ENCODE data around the gene DEPDC5.
"Not testable (repeated sequence)": the region's sequence is repeated elsewhere in the genome, so short reads cannot be mapped to it uniquely, and the experiment has no call there.

The DEPDC5 gene

DNA sequence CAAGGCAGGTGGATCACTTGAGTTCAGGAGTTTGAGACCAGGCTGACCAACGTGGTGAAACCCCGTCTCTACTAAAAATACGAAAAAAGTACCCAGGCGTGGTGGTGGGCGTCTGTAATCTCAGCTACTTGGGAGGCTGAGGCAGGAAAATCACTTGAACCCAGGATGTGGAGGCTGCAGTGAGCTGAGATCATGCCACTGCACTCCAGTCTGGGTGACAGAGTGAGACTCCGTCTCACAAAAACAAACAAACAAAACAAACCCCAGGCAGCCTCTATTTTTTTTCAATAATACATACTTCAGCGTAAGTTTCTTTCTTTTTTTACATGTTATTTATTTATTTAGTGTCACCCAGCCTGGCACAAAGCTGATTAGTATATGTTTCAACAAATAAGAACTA is 60.1 kb downstream of the DEPDC5 start:
- H3K9me3 ChIP-seq (ENCODE audit: control insufficient read depth, insufficient read depth, low read length); H3K27ac ChIP-seq (ENCODE audit: low read length); H3K36me3 ChIP-seq (ENCODE audit: control insufficient read depth, insufficient read depth, low read length); H3K4me1 ChIP-seq (ENCODE audit: control insufficient read depth, insufficient read depth, low read length); H3K4me3 ChIP-seq (ENCODE audit: low read length); DNase-seq (ENCODE audit: low read depth, low spot score); H3K27me3 ChIP-seq (ENCODE audit: control insufficient read depth, insufficient read depth, low read length): not testable (repeated sequence)
- WGBS (ENCODE audit: insufficient coverage, insufficient read length), result no CpG with 5 or more reads among the region's 7 CpGs

- WGBS (ENCODE audit: insufficient coverage, insufficient read length), result no CpG with 5 or more reads among the region's 7 CpGs
- Histone ChIP-seq H3K36me3 (ENCODE audit: control insufficient read depth, insufficient read depth, low read length) (peaks cover 10% of the 10 kb centered on the region; the same call in 1 of the 2 replicates), H3K4me1 (ENCODE audit: control insufficient read depth, insufficient read depth, low read length) (no peaks in the 10 kb centered on the region), H3K4me3 (ENCODE audit: low read length) (no peak overlapping the region), H3K9me3 (ENCODE audit: control insufficient read depth, insufficient read depth, low read length) (no peaks in the 10 kb centered on the region), H3K27me3 (ENCODE audit: control insufficient read depth, insufficient read depth, low read length) (no peaks in the 10 kb centered on the region), H3K27ac (ENCODE audit: low read length) (no peak overlapping the region)
- no peak for DNase-seq (ENCODE audit: low read depth, low spot score)
Measured at GRCh38 chr22:31814942-31815341, 61.1 kb downstream of the DEPDC5 start.

- not testable (repeated sequence) for H3K4me1 ChIP-seq (ENCODE audit: control insufficient read depth, insufficient read depth, low read length); H3K27ac ChIP-seq (ENCODE audit: low read length); DNase-seq (ENCODE audit: low read depth, low spot score); H3K4me3 ChIP-seq (ENCODE audit: low read length); H3K27me3 ChIP-seq (ENCODE audit: control insufficient read depth, insufficient read depth, low read length); H3K9me3 ChIP-seq (ENCODE audit: control insufficient read depth, insufficient read depth, low read length)
- WGBS (ENCODE audit: insufficient coverage, insufficient read length), result no CpG with 5 or more reads among the region's 4 CpGs
- H3K36me3 ChIP-seq (ENCODE audit: control insufficient read depth, insufficient read depth, low read length), result peaks cover 10% of the 10 kb centered on the region; the same call in 1 of the 2 replicates
Measured at GRCh38 chr22:31815383-31815814, 61.6 kb downstream of the DEPDC5 start.

DNA sequence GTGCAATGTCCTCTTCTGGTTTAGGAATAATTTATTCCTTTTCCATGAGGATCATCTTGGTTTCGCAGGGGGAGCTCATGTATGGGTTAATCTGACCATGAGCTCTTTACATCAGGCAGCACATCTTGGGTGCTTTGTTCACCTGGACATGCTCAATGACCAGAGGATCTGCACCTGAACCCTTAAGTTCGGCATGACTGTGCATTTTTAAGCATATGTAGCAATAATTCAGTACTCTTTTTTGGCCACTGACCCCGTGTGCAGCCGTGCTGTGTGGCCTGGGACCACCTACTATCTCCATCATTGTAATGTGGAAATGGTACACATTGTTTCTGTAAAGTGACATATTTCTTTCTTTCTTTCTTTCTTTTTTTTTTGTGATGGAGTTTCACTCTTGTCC is 62.9 kb downstream of the DEPDC5 start:
- Histone ChIP-seq H3K4me3 (ENCODE audit: low read length) (no peak overlapping the region), H3K9me3 (ENCODE audit: control insufficient read depth, insufficient read depth, low read length) (no peaks in the 10 kb centered on the region), H3K4me1 (ENCODE audit: control insufficient read depth, insufficient read depth, low read length) (no peaks in the 10 kb centered on the region), H3K27ac (ENCODE audit: low read length) (no peak overlapping the region), H3K27me3 (ENCODE audit: control insufficient read depth, insufficient read depth, low read length) (no peaks in the 10 kb centered on the region), H3K36me3 (ENCODE audit: control insufficient read depth, insufficient read depth, low read length) (peaks cover 8% of the 10 kb centered on the region; the same call in 1 of the 2 replicates)
- WGBS (ENCODE audit: insufficient coverage, insufficient read length), result no CpG with 5 or more reads among the region's 4 CpGs
- DNase-seq (ENCODE audit: low read depth, low spot score), result no peak

DNA sequence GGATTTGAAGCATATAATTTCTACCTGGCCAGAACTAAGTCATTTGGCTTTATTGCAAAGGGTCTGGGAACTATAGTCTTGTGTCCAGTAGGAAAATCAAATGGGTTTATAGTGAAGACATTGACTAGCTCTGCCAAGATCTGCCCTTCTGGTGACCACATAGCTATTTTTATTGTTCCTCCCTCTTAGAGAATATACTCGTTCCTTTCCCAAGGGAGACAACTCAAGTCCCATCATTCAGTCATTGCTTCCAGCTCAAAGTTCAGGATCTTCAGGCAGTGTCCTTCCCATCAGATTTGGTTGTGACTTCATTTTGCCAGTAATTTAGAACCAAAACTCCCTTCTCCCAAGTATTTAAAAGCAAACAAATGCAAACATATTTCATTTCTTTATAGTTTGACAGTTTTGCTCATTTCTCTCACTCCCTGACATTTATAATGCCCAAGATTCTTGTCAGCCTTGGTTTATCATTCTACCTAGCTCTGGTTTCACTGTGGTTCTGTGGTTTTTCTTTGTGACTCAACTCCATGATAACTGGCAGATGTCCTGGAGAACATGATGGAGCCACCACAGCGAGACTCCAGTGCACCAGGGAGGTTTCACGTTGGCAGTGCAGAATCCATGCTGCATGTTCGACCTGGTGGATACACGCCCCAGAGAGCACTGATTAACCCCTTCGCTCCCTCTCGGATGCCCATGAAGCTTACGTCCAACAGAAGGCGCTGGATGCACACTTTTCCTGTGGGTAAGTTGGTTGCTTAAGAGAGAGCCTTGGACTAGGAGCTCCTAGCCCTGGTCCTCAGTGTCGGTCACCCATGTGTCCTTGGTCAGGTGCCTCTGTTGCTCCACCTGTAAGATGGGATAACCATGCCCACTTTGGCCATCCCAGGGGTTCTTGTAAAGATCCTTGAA is 64.9 kb downstream of the DEPDC5 start:
- Histone ChIP-seq H3K27ac (ENCODE audit: low read length) (no peak overlapping the region), H3K36me3 (ENCODE audit: control insufficient read depth, insufficient read depth, low read length) (peaks cover 13% of the 10 kb centered on the region; the same call in 1 of the 2 replicates), H3K4me1 (ENCODE audit: control insufficient read depth, insufficient read depth, low read length) (no peaks in the 10 kb centered on the region; the same call in 1 of the 2 replicates), H3K27me3 (ENCODE audit: control insufficient read depth, insufficient read depth, low read length) (no peaks in the 10 kb centered on the region), H3K9me3 (ENCODE audit: control insufficient read depth, insufficient read depth, low read length) (no peaks in the 10 kb centered on the region), H3K4me3 (ENCODE audit: low read length) (no peak overlapping the region)
- WGBS (ENCODE audit: insufficient coverage, insufficient read length), result no CpG with 5 or more reads among the region's 10 CpGs
- DNase-seq (ENCODE audit: low read depth, low spot score), result no peak

DNA sequence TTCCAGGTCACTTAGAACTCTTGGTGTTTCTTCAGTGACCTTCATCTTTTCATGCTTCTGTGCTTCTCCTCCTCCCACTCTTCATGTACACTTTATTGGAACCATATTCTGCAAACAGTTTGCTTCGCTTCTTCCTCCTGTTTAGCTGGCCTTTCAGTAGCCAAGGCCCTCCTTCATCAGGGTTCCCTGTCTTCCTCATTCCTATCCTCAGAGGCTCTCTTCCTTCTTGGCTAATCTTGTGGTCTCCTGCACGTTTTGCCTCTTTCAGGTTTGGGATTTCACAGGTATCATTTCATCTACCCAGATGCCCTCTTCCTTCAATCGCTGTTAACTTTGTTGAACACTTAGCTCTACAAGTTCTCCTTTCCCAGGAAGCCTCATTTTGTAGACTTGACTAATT is 66.8 kb downstream of the DEPDC5 start:
- Histone ChIP-seq H3K4me3 (ENCODE audit: low read length) (no peak overlapping the region), H3K4me1 (ENCODE audit: control insufficient read depth, insufficient read depth, low read length) (no peaks in the 10 kb centered on the region; the same call in 1 of the 2 replicates), H3K27me3 (ENCODE audit: control insufficient read depth, insufficient read depth, low read length) (no peaks in the 10 kb centered on the region), H3K36me3 (ENCODE audit: control insufficient read depth, insufficient read depth, low read length) (peaks cover 8% of the 10 kb centered on the region; the same call in 1 of the 2 replicates), H3K9me3 (ENCODE audit: control insufficient read depth, insufficient read depth, low read length) (no peaks in the 10 kb centered on the region), H3K27ac (ENCODE audit: low read length) (no peak overlapping the region)
- no CpG with 5 or more reads among the region's 3 CpGs for WGBS (ENCODE audit: insufficient coverage, insufficient read length)
- no peak for DNase-seq (ENCODE audit: low read depth, low spot score)

DNA sequence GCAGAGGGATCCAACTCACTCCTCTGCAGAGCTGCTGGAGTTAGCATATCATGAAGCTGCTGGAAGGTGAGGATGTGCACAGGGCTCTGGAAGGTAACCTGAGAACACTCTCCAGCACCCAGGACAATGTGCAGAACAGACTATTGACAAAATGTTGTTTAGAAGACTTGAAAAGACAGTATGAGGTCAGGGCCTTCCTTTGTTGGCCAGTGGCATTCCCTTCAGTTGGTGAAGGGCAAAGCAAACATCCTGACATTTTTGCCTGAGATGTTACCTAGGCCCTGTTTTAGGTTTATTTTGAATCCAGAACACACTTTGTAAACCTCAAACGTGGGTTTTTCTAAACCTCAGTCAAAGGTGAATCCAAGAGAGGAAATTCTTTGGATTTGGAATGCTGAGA is 67.8 kb downstream of the DEPDC5 start:
- WGBS (ENCODE audit: insufficient coverage, insufficient read length), result no CpG with 5 or more reads among the region's 1 CpG
- DNase-seq (ENCODE audit: low read depth, low spot score), result no peak
- H3K9me3 ChIP-seq (ENCODE audit: control insufficient read depth, insufficient read depth, low read length), result no peaks in the 10 kb centered on the region
- H3K27me3 ChIP-seq (ENCODE audit: control insufficient read depth, insufficient read depth, low read length), result no peaks in the 10 kb centered on the region
- no peaks in the 10 kb centered on the region; the same call in 1 of the 2 replicates for H3K4me1 ChIP-seq (ENCODE audit: control insufficient read depth, insufficient read depth, low read length)
- H3K4me3 ChIP-seq (ENCODE audit: low read length), result no peak overlapping the region
- H3K27ac ChIP-seq (ENCODE audit: low read length), result no peak overlapping the region
- peaks cover 8% of the 10 kb centered on the region; the same call in 1 of the 2 replicates for H3K36me3 ChIP-seq (ENCODE audit: control insufficient read depth, insufficient read depth, low read length)

GRCh38 chr22:31822523-31822922 is 68.7 kb downstream of the DEPDC5 start:
- no peak overlapping the region for H3K27ac ChIP-seq (ENCODE audit: low read length)
- H3K36me3 ChIP-seq (ENCODE audit: control insufficient read depth, insufficient read depth, low read length), result peaks cover 8% of the 10 kb centered on the region; the same call in 1 of the 2 replicates
- no peaks in the 10 kb centered on the region for H3K27me3 ChIP-seq (ENCODE audit: control insufficient read depth, insufficient read depth, low read length)
- no peak for DNase-seq (ENCODE audit: low read depth, low spot score)
- no peak overlapping the region for H3K4me3 ChIP-seq (ENCODE audit: low read length)
- WGBS (ENCODE audit: insufficient coverage, insufficient read length), result no CpG with 5 or more reads among the region's 4 CpGs
- H3K4me1 ChIP-seq (ENCODE audit: control insufficient read depth, insufficient read depth, low read length), result no peaks in the 10 kb centered on the region; the same call in 1 of the 2 replicates
- H3K9me3 ChIP-seq (ENCODE audit: control insufficient read depth, insufficient read depth, low read length), result no peaks in the 10 kb centered on the region

GRCh38 chr22:31825513-31825912 is 71.7 kb downstream of the DEPDC5 start:
- no peaks in the 10 kb centered on the region for H3K27me3 ChIP-seq (ENCODE audit: control insufficient read depth, insufficient read depth, low read length)
- no CpG with 5 or more reads among the region's 2 CpGs for WGBS (ENCODE audit: insufficient coverage, insufficient read length)
- H3K9me3 ChIP-seq (ENCODE audit: control insufficient read depth, insufficient read depth, low read length), result no peaks in the 10 kb centered on the region
- H3K27ac ChIP-seq (ENCODE audit: low read length), result no peak overlapping the region
- no peak for DNase-seq (ENCODE audit: low read depth, low spot score)
- H3K36me3 ChIP-seq (ENCODE audit: control insufficient read depth, insufficient read depth, low read length), result peaks cover 4% of the 10 kb centered on the region; the same call in 1 of the 2 replicates
- H3K4me3 ChIP-seq (ENCODE audit: low read length), result no peak overlapping the region
- H3K4me1 ChIP-seq (ENCODE audit: control insufficient read depth, insufficient read depth, low read length), result no peaks in the 10 kb centered on the region; the same call in 1 of the 2 replicates

DNA sequence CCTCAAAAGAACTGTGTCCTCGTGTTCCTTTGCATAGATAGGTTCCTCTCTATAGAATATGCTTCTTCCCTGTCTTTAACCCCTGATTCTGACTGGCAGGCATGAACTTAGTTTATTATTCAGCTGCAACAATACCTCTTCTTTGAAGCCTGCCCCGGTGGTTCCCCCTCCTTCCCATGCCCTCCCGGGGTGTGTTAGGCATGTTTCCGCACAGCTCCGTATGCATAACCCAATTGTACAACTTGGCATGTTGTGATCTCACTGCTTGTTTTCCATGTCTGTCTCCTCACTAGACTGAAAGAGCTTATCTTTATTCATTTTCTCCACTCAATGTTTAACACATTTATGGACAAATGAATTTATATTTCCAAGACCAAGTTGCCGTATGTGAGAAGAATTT is 72.6 kb downstream of the DEPDC5 start:
- no peak for DNase-seq (ENCODE audit: low read depth, low spot score)
- Histone ChIP-seq H3K4me1 (ENCODE audit: control insufficient read depth, insufficient read depth, low read length) (no peaks in the 10 kb centered on the region; the same call in 1 of the 2 replicates), H3K27ac (ENCODE audit: low read length) (no peak overlapping the region), H3K9me3 (ENCODE audit: control insufficient read depth, insufficient read depth, low read length) (no peaks in the 10 kb centered on the region), H3K27me3 (ENCODE audit: control insufficient read depth, insufficient read depth, low read length) (no peaks in the 10 kb centered on the region), H3K36me3 (ENCODE audit: control insufficient read depth, insufficient read depth, low read length) (peaks cover 4% of the 10 kb centered on the region; the same call in 1 of the 2 replicates), H3K4me3 (ENCODE audit: low read length) (no peak overlapping the region)
- no CpG with 5 or more reads among the region's 6 CpGs for WGBS (ENCODE audit: insufficient coverage, insufficient read length)
